Esophagus muscularis mucosa (tissue), 3 donors: Measurements from ENCODE around the gene FGD5.

Source experiments
- POLR2A ChIP-seq: fragments of 450-650 bp; IDR thresholded peaks from one replicate; pipeline ENCODE4 v1.6.1; 2017; ENCODE audit warnings: antibody characterized with exemption, moderate library complexity, mild to moderate bottlenecking, low read depth
- POLR2AphosphoS5 ChIP-seq, 2 donors: sonication (generic); formaldehyde crosslinking; IDR thresholded peaks; one replicate each; pipeline ENCODE4 v1.6.1; 2017; ENCODE audit warnings: antibody characterized with exemption in 2 of 2
- TF ChIP-seq, protein P1 (sequence below), 3 experiments: fragments of 200-600 bp in 2 of 3; fragments of 450-650 bp in 1 of 3; sonication (generic) in 2 of 3; IDR thresholded peaks; one replicate each; pipeline ENCODE4 v1.5.1; 2017 to 2019; ENCODE audit warnings: antibody characterized with exemption in 3 of 3, mild to moderate bottlenecking in 2 of 3, moderate library complexity in 1 of 3

DNA sequence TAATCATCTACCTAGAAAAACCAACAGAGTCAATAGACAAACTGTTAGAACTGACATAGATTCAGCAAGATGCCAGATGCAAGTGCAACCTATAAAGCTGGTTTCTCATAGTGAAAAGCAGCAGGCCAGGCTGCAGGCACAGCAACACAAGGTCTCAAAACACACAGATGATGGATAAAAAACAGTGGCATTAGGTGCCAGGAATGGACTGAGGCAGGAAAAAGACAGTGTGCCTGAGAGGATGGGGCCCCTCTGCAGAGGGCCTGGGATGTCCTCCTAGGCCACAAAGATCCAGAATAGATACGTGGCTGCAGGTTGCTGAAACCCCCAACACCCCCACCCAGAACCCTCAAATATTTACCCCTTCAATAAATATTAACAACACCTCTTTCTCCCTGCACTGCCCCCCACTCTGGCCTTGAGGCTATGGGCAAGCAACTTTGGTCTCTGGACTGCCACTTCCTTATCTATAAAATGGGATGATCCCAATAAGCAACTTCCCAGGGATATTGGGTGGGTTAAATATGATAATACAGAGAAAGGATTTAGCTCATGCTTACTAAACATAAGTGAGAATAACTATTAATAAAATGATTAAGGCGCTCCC lies 35.2 kb upstream of the FGD5 start:
- TF ChIP-seq POLR2A (no peak), POLR2AphosphoS5 (IDR thresholded peaks at IDR 0.05) (no peak)
- TF ChIP-seq, protein P1, sequence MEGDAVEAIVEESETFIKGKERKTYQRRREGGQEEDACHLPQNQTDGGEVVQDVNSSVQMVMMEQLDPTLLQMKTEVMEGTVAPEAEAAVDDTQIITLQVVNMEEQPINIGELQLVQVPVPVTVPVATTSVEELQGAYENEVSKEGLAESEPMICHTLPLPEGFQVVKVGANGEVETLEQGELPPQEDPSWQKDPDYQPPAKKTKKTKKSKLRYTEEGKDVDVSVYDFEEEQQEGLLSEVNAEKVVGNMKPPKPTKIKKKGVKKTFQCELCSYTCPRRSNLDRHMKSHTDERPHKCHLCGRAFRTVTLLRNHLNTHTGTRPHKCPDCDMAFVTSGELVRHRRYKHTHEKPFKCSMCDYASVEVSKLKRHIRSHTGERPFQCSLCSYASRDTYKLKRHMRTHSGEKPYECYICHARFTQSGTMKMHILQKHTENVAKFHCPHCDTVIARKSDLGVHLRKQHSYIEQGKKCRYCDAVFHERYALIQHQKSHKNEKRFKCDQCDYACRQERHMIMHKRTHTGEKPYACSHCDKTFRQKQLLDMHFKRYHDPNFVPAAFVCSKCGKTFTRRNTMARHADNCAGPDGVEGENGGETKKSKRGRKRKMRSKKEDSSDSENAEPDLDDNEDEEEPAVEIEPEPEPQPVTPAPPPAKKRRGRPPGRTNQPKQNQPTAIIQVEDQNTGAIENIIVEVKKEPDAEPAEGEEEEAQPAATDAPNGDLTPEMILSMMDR (IDR thresholded peaks at IDR 0.05), result no peak
